PC-9 (cell line): ENCODE results near the gene PARVG.

Experiments
- EZH2 ChIP-seq: fragments of 200-600 bp; sonication (generic); IDR thresholded peaks from 2 replicates; pipeline ENCODE4 v1.8.0; 2017; ENCODE audit warnings: antibody characterized with exemption, low read depth
- TF ChIP-seq, protein P1 (sequence below): fragments of 200-600 bp; sonication (generic); conservative IDR thresholded peaks from 2 replicates; pipeline ENCODE4 v1.6.1; 2017; ENCODE audit warnings: mixed run types, antibody characterized with exemption, mild to moderate bottlenecking, moderate library complexity

DNA sequence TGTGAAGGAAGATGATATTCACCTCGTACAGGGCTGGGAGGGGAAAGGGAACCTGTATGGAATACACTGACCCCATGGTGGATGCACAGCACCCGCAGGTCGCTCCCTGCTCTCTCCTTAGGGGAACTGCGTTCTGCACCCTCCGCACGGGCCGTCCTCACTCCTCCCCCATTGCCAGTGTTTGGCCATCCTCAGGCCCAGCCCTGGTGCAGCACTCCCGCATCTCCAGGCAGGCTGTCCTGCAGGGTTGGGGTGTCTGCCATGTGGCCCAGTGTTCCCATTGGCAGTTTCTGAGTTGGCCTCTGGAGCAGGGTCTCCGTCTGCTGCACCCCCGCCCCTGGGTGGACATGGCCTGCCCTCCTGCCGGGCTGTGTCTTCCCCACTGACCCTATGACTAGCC, 19.1 kb upstream of the PARVG start:
- TF ChIP-seq, protein P1, sequence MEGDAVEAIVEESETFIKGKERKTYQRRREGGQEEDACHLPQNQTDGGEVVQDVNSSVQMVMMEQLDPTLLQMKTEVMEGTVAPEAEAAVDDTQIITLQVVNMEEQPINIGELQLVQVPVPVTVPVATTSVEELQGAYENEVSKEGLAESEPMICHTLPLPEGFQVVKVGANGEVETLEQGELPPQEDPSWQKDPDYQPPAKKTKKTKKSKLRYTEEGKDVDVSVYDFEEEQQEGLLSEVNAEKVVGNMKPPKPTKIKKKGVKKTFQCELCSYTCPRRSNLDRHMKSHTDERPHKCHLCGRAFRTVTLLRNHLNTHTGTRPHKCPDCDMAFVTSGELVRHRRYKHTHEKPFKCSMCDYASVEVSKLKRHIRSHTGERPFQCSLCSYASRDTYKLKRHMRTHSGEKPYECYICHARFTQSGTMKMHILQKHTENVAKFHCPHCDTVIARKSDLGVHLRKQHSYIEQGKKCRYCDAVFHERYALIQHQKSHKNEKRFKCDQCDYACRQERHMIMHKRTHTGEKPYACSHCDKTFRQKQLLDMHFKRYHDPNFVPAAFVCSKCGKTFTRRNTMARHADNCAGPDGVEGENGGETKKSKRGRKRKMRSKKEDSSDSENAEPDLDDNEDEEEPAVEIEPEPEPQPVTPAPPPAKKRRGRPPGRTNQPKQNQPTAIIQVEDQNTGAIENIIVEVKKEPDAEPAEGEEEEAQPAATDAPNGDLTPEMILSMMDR, result no peak
- no peak for TF ChIP-seq EZH2
